ENCODE results near the gene ECE1.

The ECE1 gene

DNA sequence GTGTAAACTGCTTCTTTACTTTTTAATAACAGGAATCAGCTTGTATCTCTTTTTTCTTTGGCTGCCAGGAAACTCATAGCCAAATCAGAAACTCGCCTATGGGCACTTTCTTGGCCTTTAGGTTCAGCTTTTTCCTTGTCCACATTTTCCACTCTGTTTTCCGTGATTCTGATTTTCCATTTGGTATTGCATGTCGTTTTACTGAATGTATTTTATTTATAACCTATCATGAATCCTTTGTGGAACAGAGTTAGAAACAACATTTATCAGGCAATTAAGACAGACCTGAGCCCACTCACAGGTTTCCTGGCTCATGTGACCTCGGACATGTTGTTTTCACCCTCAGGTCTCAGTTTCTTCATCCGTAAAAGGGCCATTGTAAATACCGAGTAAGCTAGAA lies 5.3 kb upstream of the ECE1 start:
- TF ChIP-seq, protein P1, sequence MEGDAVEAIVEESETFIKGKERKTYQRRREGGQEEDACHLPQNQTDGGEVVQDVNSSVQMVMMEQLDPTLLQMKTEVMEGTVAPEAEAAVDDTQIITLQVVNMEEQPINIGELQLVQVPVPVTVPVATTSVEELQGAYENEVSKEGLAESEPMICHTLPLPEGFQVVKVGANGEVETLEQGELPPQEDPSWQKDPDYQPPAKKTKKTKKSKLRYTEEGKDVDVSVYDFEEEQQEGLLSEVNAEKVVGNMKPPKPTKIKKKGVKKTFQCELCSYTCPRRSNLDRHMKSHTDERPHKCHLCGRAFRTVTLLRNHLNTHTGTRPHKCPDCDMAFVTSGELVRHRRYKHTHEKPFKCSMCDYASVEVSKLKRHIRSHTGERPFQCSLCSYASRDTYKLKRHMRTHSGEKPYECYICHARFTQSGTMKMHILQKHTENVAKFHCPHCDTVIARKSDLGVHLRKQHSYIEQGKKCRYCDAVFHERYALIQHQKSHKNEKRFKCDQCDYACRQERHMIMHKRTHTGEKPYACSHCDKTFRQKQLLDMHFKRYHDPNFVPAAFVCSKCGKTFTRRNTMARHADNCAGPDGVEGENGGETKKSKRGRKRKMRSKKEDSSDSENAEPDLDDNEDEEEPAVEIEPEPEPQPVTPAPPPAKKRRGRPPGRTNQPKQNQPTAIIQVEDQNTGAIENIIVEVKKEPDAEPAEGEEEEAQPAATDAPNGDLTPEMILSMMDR (IDR thresholded peaks at IDR 0.05; ENCODE audit: low read depth, low read length): no peak
- no peak for DNase-seq (ENCODE audit: low read depth, low spot score)
- in situ Hi-C loops (cut with HindIII; ENCODE audit: low sequenced_read_pairs): no loop called here
- no peak overlapping the region for H3K4me3 ChIP-seq (ENCODE audit: low read depth, low read length)

DNA sequence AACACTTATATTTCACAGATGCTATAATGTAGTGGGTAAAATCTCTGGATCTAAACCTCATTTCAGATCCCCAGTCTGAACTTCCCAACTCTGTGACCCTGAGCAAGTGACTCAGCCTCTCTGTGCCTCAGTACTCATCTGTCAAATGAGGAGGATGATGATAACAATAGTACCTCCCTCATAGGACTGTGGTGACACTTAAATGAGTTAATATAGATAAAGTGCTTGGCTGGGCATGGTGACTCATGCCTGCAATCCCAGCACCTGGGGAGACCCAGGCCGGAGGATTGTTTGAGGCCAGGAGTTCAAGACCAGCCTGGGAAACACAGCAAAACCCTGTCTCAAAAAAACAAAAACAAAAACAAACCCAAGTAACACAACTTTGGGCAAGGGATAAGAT lies 4.7 kb upstream of the ECE1 start:
- H3K4me3 ChIP-seq (ENCODE audit: low read depth, low read length): no peak overlapping the region
- no peak for DNase-seq (ENCODE audit: low read depth, low spot score)
- TF ChIP-seq, protein P1 (IDR thresholded peaks at IDR 0.05; ENCODE audit: low read depth, low read length): no peak
- in situ Hi-C loops (cut with HindIII; ENCODE audit: low sequenced_read_pairs): no loop called here

DNA sequence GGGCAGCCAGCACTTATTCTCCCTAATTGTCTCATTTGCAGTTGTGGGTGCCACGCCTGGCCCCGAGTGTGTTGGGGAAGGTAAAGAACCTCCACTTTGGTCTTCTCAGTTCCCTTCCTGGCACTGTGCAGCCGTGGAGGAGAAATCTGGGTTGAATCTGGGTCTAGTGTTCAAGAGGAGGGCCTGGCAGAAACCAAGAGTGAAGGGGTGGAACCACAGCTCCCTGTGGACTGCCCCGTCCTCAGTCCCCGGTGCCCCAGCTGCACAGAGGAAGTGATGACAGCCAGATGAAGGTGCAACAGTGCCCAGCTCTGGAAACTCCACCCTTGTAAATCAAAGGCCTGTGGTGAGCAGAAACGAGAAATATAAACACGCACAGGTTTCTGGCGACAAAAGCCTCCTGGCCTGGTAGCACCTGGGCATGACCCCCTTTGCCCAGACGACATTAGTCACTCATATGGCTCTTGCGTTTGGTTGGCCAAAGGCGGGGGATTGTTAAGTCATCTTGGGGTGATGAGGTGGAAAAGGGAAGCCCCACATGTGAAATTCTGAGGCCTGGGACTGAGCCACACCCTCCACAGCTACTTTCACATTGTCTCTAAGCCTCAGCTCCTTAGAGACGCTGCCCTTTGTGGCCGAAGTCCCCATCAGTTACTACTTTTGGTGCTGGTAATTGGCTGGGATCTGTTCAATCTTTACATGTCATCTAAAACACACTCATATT lies 4.2 kb upstream of the ECE1 start:
- DNase-seq (ENCODE audit: low read depth, low spot score): no peak
- TF ChIP-seq, protein P1 (IDR thresholded peaks at IDR 0.05; ENCODE audit: low read depth, low read length): no peak
- H3K4me3 ChIP-seq (ENCODE audit: low read depth, low read length): no peak overlapping the region
- in situ Hi-C loops (cut with HindIII; ENCODE audit: low sequenced_read_pairs): no loop called here

DNA sequence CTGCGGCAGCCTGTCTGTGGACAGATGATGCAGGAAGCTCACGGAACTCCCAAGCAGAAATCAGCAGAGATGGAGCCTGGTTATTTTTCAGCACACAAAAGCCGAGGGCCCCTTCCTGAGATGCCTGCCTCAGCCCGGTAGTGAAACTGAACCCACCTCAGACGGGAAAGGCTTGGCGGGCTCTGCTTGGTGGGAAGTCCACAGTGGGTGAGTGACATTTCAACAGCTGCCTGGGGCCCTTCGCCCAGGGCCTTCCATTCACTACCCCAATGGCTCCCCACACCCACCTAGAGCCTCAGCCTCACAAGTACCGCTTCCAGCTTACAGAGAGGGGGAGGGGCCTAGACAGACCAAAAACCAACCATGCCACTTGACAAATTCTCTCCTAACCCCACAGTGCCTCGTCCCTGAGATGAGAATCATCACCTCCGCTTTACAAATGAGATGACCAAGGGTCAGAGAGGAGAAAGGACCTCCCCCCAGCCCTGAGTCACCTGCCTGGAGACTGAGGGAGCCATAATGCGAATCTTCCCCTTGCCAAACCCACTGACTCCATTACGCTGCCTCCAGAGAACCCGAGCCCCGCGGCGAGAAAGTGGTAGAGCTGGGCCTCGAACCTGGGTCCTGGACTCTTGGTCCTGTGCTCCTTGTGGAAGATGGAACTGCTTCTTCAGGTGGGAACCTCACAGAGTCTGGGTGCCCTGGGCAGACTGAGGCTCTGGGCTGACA lies 3.4 kb upstream of the ECE1 start:
- TF ChIP-seq, protein P1 (IDR thresholded peaks at IDR 0.05; ENCODE audit: low read depth, low read length): no peak
- H3K4me3 ChIP-seq (ENCODE audit: low read depth, low read length): no peak overlapping the region
- in situ Hi-C loops (cut with HindIII; ENCODE audit: low sequenced_read_pairs): no loop called here
- DNase-seq (ENCODE audit: low read depth, low spot score): no peak

DNA sequence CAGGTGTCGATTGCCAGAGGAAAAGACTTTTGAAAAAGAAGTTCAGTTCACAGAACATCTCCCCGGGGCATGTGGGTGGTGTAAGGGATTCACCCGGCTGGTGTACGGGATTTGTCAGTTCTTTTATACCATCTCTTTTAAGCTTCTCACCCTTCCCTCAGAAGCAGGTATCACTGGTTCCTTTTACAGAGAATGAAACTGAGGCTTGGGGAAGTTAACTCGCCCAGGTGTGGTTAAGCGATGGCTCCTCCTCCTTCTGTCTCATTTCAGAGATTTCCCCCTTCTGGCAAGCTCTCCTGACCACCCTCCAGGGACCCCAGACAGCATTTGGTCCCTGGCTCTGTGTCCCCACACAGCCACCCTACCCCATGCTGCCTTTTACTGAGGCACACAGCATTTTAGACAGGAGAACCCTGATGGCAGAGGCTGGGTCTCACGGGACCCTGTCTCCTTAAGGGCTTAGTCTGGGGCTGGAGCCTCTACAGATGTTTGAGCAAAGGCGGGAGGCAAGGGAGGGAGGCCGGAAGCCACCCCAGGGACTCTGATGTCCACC lies 2.8 kb upstream of the ECE1 start:
- H3K4me3 ChIP-seq (ENCODE audit: low read depth, low read length): no peak overlapping the region
- in situ Hi-C loops (cut with HindIII; ENCODE audit: low sequenced_read_pairs): no loop called here
- TF ChIP-seq, protein P1 (IDR thresholded peaks at IDR 0.05; ENCODE audit: low read depth, low read length): no peak
- no peak for DNase-seq (ENCODE audit: low read depth, low spot score)

DNA sequence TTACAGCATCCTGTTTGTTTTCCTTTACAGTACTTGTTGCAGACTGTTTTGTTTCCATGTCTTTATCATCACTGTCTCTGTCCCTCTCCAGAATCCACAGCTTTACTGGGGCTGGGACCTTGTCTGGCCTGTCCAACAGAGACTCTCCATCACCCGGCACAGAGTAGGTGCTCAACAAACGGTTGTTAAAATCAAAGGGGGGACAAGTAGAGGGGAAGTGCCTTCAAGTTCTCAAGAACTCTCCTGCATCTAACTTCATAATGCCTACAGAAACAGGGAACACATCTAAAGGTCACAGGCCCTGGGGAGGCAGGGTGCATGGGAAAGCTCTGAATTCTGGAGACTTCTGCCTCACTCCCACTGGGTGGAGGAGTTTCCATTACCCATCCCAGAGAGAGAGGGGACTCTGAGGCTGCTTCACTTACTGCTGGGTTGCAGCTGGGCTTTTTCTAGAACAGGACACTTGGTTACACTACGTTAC lies 2.3 kb upstream of the ECE1 start:
- in situ Hi-C loops (cut with HindIII; ENCODE audit: low sequenced_read_pairs): no loop called here
- DNase-seq (ENCODE audit: low read depth, low spot score): no peak
- H3K4me3 ChIP-seq (ENCODE audit: low read depth, low read length): no peak overlapping the region
- TF ChIP-seq, protein P1 (IDR thresholded peaks at IDR 0.05; ENCODE audit: low read depth, low read length): no peak
